Hepatocyte (in vitro differentiated cells): ENCODE results near the gene SBF2.

Source experiments
- EZH2 ChIP-seq: fragments of 200-600 bp; sonication (generic); IDR thresholded peaks from 2 replicates; pipeline ENCODE4 v1.6.1; 2016; ENCODE audit warnings: antibody characterized with exemption, mild to moderate bottlenecking, borderline replicate concordance
- EZH2phosphoT487 ChIP-seq: fragments of 200-600 bp; sonication (generic); IDR thresholded peaks from one replicate; pipeline ENCODE4 v1.6.1; 2018; ENCODE audit warnings: antibody characterized with exemption, mild to moderate bottlenecking, low read depth, moderate library complexity; ENCODE audit not compliant: unreplicated experiment, severe bottlenecking
- TF ChIP-seq, protein P1 (sequence below): fragments of 200-600 bp; sonication (generic); IDR thresholded peaks from 2 replicates; pipeline ENCODE4 v1.5.1; 2016; ENCODE audit warnings: antibody characterized with exemption, mild to moderate bottlenecking; ENCODE audit not compliant: poor library complexity

DNA sequence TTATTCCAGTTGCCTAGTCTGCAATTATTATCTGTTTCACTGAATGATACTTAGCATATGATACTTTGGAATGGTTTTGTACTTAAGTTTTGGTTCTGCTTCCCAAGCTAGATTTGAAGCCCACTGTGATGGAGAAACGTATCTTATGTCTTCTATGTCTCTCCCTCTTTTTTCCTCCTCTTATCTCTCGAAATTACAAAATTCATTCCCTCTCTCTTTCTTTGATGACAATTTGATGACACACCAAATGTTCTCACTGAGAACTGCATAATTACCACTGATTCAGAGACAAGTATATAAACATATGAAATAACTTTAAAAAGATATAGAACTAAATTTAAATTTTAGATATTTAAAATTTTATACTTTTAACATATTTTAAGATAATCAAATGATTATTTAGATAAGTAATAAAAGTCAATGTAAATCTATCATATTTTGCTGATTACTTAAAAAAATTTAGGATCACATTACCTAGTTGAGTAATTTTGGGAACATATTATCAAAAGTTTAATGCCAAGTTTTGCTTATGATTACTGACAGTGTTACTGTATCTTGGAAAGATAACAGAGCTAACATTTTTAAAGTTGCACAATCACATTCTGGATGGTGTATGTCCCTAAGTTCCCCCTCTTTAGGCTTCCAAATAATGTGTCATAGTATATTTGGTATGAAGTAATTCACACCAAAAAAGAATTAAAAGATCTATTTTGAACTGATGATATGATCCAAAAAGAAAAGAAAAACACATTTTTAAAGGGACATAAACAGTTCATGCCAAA lies 255.3 kb downstream of the SBF2 start:
- TF ChIP-seq, protein P1, sequence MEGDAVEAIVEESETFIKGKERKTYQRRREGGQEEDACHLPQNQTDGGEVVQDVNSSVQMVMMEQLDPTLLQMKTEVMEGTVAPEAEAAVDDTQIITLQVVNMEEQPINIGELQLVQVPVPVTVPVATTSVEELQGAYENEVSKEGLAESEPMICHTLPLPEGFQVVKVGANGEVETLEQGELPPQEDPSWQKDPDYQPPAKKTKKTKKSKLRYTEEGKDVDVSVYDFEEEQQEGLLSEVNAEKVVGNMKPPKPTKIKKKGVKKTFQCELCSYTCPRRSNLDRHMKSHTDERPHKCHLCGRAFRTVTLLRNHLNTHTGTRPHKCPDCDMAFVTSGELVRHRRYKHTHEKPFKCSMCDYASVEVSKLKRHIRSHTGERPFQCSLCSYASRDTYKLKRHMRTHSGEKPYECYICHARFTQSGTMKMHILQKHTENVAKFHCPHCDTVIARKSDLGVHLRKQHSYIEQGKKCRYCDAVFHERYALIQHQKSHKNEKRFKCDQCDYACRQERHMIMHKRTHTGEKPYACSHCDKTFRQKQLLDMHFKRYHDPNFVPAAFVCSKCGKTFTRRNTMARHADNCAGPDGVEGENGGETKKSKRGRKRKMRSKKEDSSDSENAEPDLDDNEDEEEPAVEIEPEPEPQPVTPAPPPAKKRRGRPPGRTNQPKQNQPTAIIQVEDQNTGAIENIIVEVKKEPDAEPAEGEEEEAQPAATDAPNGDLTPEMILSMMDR = no peak
- TF ChIP-seq EZH2 = no peak
- no peak for TF ChIP-seq EZH2phosphoT487
